ENCODE data around the gene REEP6. TPM values are rescaled to one million over a fixed set of nuclear protein-coding genes. Genes with fewer than 3 reads are reported as not detected.

REEP6 gene
- total RNA-seq, 1 donor from 2014 or later, result 0.20 TPM

Other genes with a start within 250 kb of the REEP6 start
- 15.7 and 16.3 TPM in 2 replicates for gene ATP5F1D, start 249.4 kb upstream of the REEP6 start, total RNA-seq
- gene MIDN, start 242.6 kb upstream of the REEP6 start, total RNA-seq, result 3.2 and 5.4 TPM in 2 replicates
- gene CIRBP, start 221.8 kb upstream of the REEP6 start, total RNA-seq, result 95.4 and 115 TPM in 2 replicates
- gene FAM174C, start 215.7 kb upstream of the REEP6 start, total RNA-seq, result 16.9 and 17.0 TPM in 2 replicates
- gene EFNA2, start 205.3 kb upstream of the REEP6 start, total RNA-seq, result under 0.01 TPM in 1 of 2 replicates, not detected in the other
- gene NDUFS7, start 107.3 kb upstream of the REEP6 start, total RNA-seq, result 64.9 and 110 TPM in 2 replicates
- gene GAMT, start 89.6 kb upstream of the REEP6 start, total RNA-seq, result 8.3 and 12.6 TPM in 2 replicates
- gene DAZAP1, start 83.6 kb upstream of the REEP6 start, total RNA-seq, result 46.4 and 48.4 TPM in 2 replicates
- 338 and 383 TPM in 2 replicates for gene RPS15, start 52.8 kb upstream of the REEP6 start, total RNA-seq
- under 0.01 TPM in 2 replicates for gene APC2, start 41.1 kb upstream of the REEP6 start, total RNA-seq
- 13.5 and 17.5 TPM in 2 replicates for gene C19orf25, start 12.0 kb upstream of the REEP6 start, total RNA-seq
- 0.44 and 0.60 TPM in 2 replicates for gene PCSK4, start 831 bp upstream of the REEP6 start, total RNA-seq
- gene ADAMTSL5, start 21.8 kb downstream of the REEP6 start, total RNA-seq, result not detected in 2 replicates
- not detected in 2 replicates for gene PLK5, start 32.9 kb downstream of the REEP6 start, total RNA-seq
- 41.6 and 75.6 TPM in 2 replicates for gene MEX3D, start 77.1 kb downstream of the REEP6 start, total RNA-seq
- gene MBD3, start 101.7 kb downstream of the REEP6 start, total RNA-seq, result 46.0 and 79.4 TPM in 2 replicates
- 127 and 151 TPM in 2 replicates for gene UQCR11, start 114.3 kb downstream of the REEP6 start, total RNA-seq
- 47.9 and 48.6 TPM in 2 replicates for gene TCF3, start 161.4 kb downstream of the REEP6 start, total RNA-seq

Measured in lung microvascular endothelial cell (primary cell).